ENCODE results near the gene LRCH3. TPM values are rescaled to one million over a fixed set of nuclear protein-coding genes. Genes with fewer than 3 reads are reported as not detected.

The LRCH3 gene
- total RNA-seq, 1 donor from 2014 or later: 50.0 TPM

DNA sequence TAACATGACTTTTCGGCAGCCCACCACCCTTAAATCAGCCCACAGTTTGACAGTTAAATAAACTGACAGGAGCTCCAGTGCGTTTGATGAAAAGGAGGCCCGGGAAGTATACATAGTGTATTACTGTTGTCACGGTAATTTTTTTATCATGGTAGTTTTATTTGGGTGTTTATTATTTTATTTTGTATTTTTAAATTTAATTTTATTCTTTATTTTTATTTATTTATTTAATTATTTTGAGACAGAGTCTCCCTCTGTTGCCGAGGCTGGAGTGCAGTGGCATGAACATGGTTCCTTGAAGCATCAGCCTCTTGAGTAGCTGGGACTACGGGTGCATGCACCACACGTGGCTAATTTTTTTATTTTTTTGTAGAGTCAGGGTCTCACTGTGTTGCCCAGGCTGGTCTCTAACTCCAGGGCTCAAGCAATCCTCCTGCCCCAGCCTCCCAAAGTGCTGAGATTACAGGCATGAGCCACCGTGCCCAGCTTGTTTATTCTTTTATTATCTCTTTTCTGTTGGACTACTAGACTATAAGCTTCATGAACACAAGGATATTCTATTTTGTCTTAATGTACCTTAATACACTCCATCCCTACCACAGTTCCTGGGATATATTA, 65.3 kb downstream of the LRCH3 start:
- DNase-seq (ENCODE audit: low spot score): no peak
- peaks cover 39% of the 10 kb centered on the region for H3K36me3 Mint-ChIP-seq (ENCODE audit: low read depth)
- H3K9me3 Mint-ChIP-seq: no peaks in the 10 kb centered on the region
- H3K27me3 Mint-ChIP-seq (ENCODE audit: insufficient read depth): no peaks in the 10 kb centered on the region
- intact Hi-C loops (cut with micrococcal nuclease): no loop called here
- peaks cover 10% of the 10 kb centered on the region for H3K4me1 Mint-ChIP-seq (ENCODE audit: low read depth)
- H3K4me3 Mint-ChIP-seq: no peak overlapping the region
- H3K27ac Mint-ChIP-seq: no peak overlapping the region

DNA sequence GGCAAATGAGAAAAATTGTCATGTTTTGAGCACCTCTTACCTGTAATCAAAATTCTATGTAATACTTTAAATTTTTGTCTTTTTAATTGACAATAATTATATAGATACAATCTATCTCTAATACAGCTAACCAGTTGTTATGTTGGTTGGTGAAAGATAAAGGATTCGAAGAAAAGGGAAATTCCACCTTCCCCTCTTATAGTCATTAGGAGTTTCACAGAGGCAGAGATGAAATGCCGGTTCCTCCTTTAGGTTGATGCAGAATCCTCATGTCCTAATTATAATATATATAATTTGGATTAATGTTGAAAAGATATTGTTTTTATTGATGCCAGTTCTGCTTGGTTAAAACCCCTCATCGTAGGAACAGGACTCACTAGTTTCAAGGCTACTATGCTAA, 67.1 kb downstream of the LRCH3 start:
- intact Hi-C loops (cut with micrococcal nuclease): no loop called here
- H3K4me3 Mint-ChIP-seq: no peak overlapping the region
- no peak for DNase-seq (ENCODE audit: low spot score)
- H3K9me3 Mint-ChIP-seq: no peaks in the 10 kb centered on the region
- H3K4me1 Mint-ChIP-seq (ENCODE audit: low read depth): peaks cover 10% of the 10 kb centered on the region
- no peaks in the 10 kb centered on the region for H3K27me3 Mint-ChIP-seq (ENCODE audit: insufficient read depth)
- H3K36me3 Mint-ChIP-seq (ENCODE audit: low read depth): peaks cover 37% of the 10 kb centered on the region
- no peak overlapping the region for H3K27ac Mint-ChIP-seq

DNA sequence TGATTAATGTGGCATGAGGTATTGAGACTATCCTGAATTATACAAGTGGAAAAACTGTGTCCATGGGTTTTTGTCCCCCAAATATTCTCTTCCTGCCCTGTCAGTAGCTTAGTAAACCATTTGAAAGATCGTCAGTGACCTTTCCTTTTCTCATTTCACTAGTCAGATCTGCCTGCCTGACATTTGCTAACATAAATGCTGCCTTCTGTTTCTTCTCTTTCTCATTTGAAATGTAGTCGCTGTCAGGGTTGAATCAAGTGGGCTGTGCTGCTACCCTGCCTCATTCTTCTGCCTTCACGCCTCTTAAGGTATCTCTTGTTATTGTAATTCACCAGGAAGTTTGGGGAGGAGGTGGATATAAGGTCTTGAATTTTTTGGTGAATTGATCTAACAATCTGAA, 67.5 kb downstream of the LRCH3 start:
- Mint-ChIP-seq H3K9me3 (no peaks in the 10 kb centered on the region), H3K36me3 (ENCODE audit: low read depth) (peaks cover 37% of the 10 kb centered on the region), H3K4me1 (ENCODE audit: low read depth) (peaks cover 10% of the 10 kb centered on the region), H3K27ac (peak overlapping the region; percentile 33), H3K27me3 (ENCODE audit: insufficient read depth) (no peaks in the 10 kb centered on the region), H3K4me3 (no peak overlapping the region)
- DNase-seq (ENCODE audit: low spot score): no peak
- intact Hi-C loops (cut with micrococcal nuclease): no loop called here

DNA sequence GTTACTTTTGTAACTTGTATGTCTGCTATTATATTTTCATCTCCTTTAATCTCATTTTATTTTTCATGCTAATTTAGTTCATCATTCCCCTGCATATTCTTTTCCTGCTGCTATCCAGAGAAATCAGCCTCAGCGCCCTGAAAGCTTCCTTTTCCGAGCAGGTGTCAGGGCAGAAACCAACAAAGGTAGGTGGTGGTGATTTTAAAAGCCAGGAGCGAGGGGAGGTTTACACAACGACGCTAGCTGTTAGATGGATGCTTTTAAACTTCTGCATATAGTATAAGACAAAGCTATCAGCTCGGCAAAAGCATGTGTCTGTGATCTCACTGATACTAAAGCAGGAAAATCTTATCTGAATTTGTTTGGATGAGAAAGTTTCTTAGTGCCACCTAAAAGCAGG, 75.0 kb downstream of the LRCH3 start:
- Mint-ChIP-seq H3K9me3 (no peaks in the 10 kb centered on the region), H3K27me3 (ENCODE audit: insufficient read depth) (no peaks in the 10 kb centered on the region), H3K36me3 (ENCODE audit: low read depth) (peaks cover 21% of the 10 kb centered on the region)

DNA sequence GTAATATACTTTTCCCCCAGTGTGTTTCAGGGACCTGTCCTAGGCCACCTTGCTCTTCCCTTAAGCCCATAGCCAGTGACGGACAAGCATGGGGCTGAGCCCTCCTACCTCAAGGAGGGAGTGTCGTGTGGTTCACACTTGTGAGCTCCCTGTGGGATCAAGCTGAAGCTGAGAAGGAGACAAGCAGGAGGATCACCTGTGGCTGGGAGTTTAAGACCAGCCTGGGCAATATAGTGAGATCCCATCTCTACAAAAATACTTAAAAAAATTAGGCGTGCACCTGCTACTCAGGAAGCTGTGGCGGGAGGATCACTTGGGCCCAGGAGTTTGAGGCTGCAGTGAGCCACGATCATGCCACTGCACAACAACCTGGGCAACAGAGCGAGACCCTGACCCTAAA, 82.3 kb downstream of the LRCH3 start:
- intact Hi-C loops (cut with micrococcal nuclease): no loop called here

More for the DNA sequence above, 75.0 kb downstream of the LRCH3 start:
- intact Hi-C loops (cut with micrococcal nuclease): no loop called here
- peaks cover 3% of the 10 kb centered on the region for H3K4me1 Mint-ChIP-seq (ENCODE audit: low read depth)
- H3K4me3 Mint-ChIP-seq: no peak overlapping the region
- H3K27ac Mint-ChIP-seq: no peak overlapping the region
- DNase-seq (ENCODE audit: low spot score): no peak

DNA sequence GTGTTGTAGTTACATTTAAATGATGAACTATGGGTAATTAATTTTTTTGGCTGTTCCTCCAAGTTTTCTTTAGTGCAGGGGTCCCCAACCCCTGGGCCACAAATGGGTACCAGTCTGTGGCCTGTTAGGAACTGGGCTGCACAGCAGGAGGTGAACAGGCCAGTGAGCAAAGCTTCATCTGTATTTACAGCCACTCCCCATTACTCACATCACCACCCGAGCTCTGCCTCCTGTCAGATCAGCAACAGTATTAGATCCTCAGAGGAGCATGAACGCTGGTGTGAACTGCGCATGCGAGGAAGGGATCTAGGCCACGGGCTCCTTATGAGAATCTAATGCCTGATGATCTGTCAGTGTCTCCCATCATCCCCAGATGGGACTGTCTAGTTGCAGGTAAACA, 83.0 kb downstream of the LRCH3 start:
- no peak overlapping the region for H3K27ac Mint-ChIP-seq
- H3K4me1 Mint-ChIP-seq (ENCODE audit: low read depth): peaks cover 15% of the 10 kb centered on the region
- DNase-seq (ENCODE audit: low spot score): no peak
- H3K27me3 Mint-ChIP-seq (ENCODE audit: insufficient read depth): no peaks in the 10 kb centered on the region
- no peak overlapping the region for H3K4me3 Mint-ChIP-seq
- intact Hi-C loops (cut with micrococcal nuclease): no loop called here
- H3K36me3 Mint-ChIP-seq (ENCODE audit: low read depth): peaks cover 40% of the 10 kb centered on the region
- no peaks in the 10 kb centered on the region for H3K9me3 Mint-ChIP-seq

More for the DNA sequence above, 82.3 kb downstream of the LRCH3 start:
- Mint-ChIP-seq H3K27ac (no peak overlapping the region), H3K4me3 (no peak overlapping the region), H3K27me3 (ENCODE audit: insufficient read depth) (no peaks in the 10 kb centered on the region), H3K9me3 (no peaks in the 10 kb centered on the region), H3K4me1 (ENCODE audit: low read depth) (peaks cover 7% of the 10 kb centered on the region), H3K36me3 (ENCODE audit: low read depth) (peaks cover 36% of the 10 kb centered on the region)
- no peak for DNase-seq (ENCODE audit: low spot score)

DNA sequence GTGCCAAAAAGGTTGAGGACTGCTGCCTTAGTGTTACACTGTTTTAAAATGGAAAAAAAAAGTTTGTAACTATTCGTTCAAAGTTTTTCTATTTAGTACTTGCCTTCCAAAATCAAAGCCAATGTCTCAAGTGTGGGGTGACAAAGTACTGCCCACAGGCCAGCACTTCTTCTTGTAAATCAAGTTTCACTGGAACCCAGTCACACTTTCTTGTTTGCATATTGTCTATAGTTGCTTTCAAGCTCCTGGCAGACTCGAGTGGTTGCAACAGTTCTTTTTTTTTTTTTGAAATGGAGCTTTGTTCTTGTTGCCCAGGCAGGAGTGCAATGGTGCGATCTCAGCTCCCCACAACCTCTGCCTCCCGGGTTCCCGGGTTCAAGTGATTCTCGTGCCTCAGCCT, 83.6 kb downstream of the LRCH3 start:
- H3K4me3 Mint-ChIP-seq: no peak overlapping the region
- no peaks in the 10 kb centered on the region for H3K27me3 Mint-ChIP-seq (ENCODE audit: insufficient read depth)
- H3K36me3 Mint-ChIP-seq (ENCODE audit: low read depth): peaks cover 40% of the 10 kb centered on the region
- no peak for DNase-seq (ENCODE audit: low spot score)
- peaks cover 15% of the 10 kb centered on the region for H3K4me1 Mint-ChIP-seq (ENCODE audit: low read depth)
- H3K27ac Mint-ChIP-seq: no peak overlapping the region
- intact Hi-C loops (cut with micrococcal nuclease): no loop called here
- no peaks in the 10 kb centered on the region for H3K9me3 Mint-ChIP-seq

DNA sequence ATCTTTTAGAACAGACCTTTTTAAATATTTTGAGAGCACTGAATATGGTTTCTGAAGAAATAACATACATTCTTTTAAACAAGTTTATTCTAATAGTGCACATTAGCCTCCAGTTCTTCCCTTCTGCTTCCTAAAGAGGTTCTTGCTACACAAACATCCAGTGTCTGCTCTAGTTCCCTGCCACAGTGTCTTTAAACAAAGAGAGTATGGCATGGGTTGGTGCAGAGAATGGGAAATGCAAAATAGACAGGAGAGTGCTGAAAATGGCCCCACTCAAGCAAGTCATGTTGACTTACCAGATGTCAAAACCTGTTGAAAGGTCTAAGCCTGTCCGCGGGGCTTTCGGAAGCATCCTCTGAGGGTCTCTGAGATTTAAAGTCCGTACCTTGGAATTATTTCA, 86.8 kb downstream of the LRCH3 start:
- peaks cover 38% of the 10 kb centered on the region for H3K36me3 Mint-ChIP-seq (ENCODE audit: low read depth)
- H3K4me3 Mint-ChIP-seq: peak overlapping the region; percentile 65

DNA sequence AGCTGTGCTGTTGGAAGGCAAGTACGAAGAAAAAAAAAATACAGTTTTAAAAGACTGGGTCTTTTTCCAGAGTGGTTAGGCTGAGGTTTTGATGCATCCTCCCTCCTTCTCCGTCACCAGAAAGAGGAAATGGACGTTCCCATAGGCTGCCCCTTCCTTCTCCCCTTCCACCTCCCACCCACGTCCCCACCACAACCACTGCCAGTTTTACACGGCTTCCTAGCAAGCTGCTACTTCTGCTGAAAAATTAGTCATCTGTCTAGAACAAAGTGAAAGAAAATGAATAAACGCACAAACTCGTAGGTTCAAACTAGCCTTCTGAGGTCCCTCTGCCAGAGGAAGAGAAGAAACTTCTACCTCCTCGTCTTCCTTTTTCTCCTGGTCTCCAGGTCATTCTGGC, 87.4 kb downstream of the LRCH3 start:
- peak overlapping the region; percentile 65 for H3K4me3 Mint-ChIP-seq

More for the DNA sequence above, 86.8 kb downstream of the LRCH3 start:
- intact Hi-C loops (cut with micrococcal nuclease): loop anchor here (1.0 to 2.0 kb wide), 5 partner anchors 17 to 85 kb away; no protein-coding TSS in a partner anchor
- DNase-seq (ENCODE audit: low spot score): no peak
- Mint-ChIP-seq H3K27me3 (ENCODE audit: insufficient read depth) (no peaks in the 10 kb centered on the region), H3K9me3 (no peaks in the 10 kb centered on the region), H3K27ac (peak overlapping the region; percentile 90), H3K4me1 (ENCODE audit: low read depth) (peaks cover 25% of the 10 kb centered on the region)

DNA sequence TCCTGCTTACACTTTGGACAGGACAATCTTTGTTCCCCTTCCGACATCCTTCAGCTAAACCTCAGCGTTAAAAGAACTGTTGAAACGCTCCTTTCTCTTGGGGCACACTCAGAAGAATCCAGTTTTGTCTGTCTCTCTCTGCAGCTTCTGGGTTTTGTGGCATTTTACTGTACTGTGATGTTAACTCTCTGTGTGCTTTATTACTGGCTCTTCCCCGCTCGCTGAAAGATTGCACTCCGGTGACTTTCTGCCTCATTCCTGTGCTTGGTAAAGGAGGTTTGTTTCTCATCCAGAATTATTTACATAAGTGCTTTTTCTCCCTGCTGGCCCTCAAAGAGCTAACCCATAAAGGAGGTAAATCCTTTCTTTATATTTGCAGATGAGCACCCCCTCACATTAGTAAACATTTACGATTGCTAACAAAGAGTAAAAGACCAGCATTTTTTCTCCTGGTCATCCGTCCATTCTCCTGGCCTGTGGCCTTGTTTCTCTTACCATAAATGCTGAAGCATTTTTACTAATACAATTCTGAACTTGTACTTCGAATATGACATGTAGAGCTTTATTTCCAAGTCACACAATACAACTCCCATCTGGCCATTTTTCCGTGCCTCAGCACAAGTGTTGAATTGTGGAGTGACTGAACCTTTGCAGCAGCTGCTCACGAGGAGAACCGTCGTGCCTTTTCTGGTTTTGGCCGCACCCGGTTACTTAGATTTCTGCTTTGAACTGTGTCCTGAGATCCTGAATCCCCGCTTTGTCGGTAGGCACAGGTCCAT, 89.6 kb downstream of the LRCH3 start:
- H3K27ac Mint-ChIP-seq: peak overlapping the region; percentile 63
- H3K9me3 Mint-ChIP-seq: no peaks in the 10 kb centered on the region
- intact Hi-C loops (cut with micrococcal nuclease): no loop called here
- H3K27me3 Mint-ChIP-seq (ENCODE audit: insufficient read depth): no peaks in the 10 kb centered on the region
- H3K4me3 Mint-ChIP-seq: no peak overlapping the region
- no peak for DNase-seq (ENCODE audit: low spot score)
- peaks cover 43% of the 10 kb centered on the region for H3K36me3 Mint-ChIP-seq (ENCODE audit: low read depth)
- H3K4me1 Mint-ChIP-seq (ENCODE audit: low read depth): peaks cover 25% of the 10 kb centered on the region

More for the DNA sequence above, 87.4 kb downstream of the LRCH3 start:
- Mint-ChIP-seq H3K36me3 (ENCODE audit: low read depth) (peaks cover 36% of the 10 kb centered on the region), H3K4me1 (ENCODE audit: low read depth) (peaks cover 25% of the 10 kb centered on the region), H3K27me3 (ENCODE audit: insufficient read depth) (no peaks in the 10 kb centered on the region), H3K9me3 (no peaks in the 10 kb centered on the region), H3K27ac (peak overlapping the region; percentile 90)
- peak; percentile 46 for DNase-seq (ENCODE audit: low spot score)
- intact Hi-C loops (cut with micrococcal nuclease): loop anchor here (1.0 to 2.0 kb wide), 5 partner anchors 18 to 85 kb away; no protein-coding TSS in a partner anchor

DNA sequence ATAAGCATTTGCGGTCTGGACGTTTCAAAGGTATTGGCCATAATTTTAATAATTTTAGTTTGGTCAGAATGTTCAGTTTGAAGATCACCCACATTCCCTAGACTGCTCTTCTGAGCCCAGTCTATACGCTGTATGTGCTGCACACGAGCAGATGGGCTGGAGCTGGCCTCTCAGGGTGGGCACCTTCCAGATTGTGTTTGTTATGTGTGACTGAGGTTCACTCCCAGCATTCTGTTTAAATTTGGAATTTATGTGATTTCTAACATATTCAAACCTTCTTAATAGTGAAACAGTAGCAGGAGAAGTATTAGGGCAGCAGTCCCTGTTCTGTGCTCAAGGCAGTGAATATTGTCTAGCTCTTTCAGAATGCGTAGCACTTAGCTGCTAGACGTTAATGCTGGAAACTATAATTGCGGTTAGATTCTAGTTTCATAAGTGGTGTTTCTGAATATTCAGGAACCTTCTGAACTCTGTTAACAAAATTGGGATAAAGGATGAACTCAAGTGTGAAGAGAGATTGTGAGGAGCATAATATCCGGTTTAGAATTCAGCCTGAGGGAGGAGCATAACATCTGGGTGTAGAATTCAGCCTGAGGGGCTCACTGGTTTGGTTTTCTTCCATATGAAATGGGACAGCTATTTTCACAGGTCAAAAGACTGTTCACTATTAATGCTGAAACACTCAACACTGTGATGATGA, 90.4 kb downstream of the LRCH3 start:
- Mint-ChIP-seq H3K27ac (peak overlapping the region; percentile 35), H3K4me1 (ENCODE audit: low read depth) (peaks cover 25% of the 10 kb centered on the region), H3K36me3 (ENCODE audit: low read depth) (peaks cover 44% of the 10 kb centered on the region), H3K9me3 (no peaks in the 10 kb centered on the region), H3K4me3 (no peak overlapping the region), H3K27me3 (ENCODE audit: insufficient read depth) (no peaks in the 10 kb centered on the region)
- no peak for DNase-seq (ENCODE audit: low spot score)
- intact Hi-C loops (cut with micrococcal nuclease): no loop called here

DNA sequence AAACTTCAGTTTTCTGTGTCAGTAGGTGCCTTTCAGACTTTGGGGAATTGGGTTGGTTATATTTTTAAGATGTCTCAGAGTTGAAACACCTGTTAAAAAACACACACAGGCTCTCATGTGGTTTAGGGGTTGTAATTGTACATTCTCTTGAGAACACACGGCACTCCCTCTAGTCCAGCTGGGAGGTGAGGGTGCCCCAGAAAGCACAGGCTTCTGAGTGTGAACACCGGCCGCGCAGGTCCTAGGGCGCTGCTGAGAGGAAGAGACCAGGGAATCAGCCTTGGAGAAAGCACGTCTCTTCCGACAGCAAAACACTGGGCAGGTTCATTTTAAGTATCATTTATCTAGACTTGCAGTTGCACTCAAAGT, 90.9 kb downstream of the LRCH3 start:
- Mint-ChIP-seq H3K27ac (no peak overlapping the region), H3K9me3 (no peaks in the 10 kb centered on the region), H3K36me3 (ENCODE audit: low read depth) (peaks cover 44% of the 10 kb centered on the region), H3K4me3 (no peak overlapping the region), H3K27me3 (ENCODE audit: insufficient read depth) (no peaks in the 10 kb centered on the region), H3K4me1 (ENCODE audit: low read depth) (peaks cover 25% of the 10 kb centered on the region)
- intact Hi-C loops (cut with micrococcal nuclease): no loop called here
- no peak for DNase-seq (ENCODE audit: low spot score)

DNA sequence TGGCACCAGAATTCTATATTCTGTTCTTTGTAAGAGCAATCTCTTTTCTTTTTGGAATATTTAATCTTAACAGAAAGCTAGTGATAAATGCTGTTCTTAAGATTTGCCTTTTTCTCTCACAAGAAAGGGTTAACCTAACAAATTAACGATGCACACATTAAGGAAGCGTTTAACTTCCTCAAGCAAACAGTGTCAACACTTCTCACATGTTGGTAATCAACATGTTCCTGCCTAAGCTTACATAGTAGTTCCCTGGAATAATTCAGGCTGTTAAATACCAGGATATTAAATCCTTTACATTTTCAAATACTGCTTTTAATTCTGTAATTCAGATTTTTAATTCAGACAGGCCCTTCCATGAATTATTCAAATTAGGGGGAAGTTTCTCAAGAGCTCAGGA, 91.5 kb downstream of the LRCH3 start:
- Mint-ChIP-seq H3K4me1 (ENCODE audit: low read depth) (peaks cover 25% of the 10 kb centered on the region), H3K4me3 (no peak overlapping the region), H3K27ac (no peak overlapping the region), H3K36me3 (ENCODE audit: low read depth) (peaks cover 42% of the 10 kb centered on the region), H3K9me3 (no peaks in the 10 kb centered on the region), H3K27me3 (ENCODE audit: insufficient read depth) (no peaks in the 10 kb centered on the region)
- no peak for DNase-seq (ENCODE audit: low spot score)
- intact Hi-C loops (cut with micrococcal nuclease): no loop called here
